DOHH2 (cell line): ENCODE data around the gene BEX5.
A peak's percentile ranks its signal among the peaks of the same experiment; 100 is the strongest.

ENCODE experiments used
- EZH2phosphoT487 ChIP-seq: fragments of 200-600 bp; sonication (generic); IDR thresholded peaks from 2 replicates; pipeline ENCODE4 v1.6.1; 2017; ENCODE audit warnings: borderline replicate concordance, mild to moderate bottlenecking, antibody characterized with exemption, low read length, moderate library complexity, mixed read lengths
- TF ChIP-seq, protein P1 (sequence below): fragments of 200-600 bp; sonication (generic); IDR thresholded peaks from one replicate; pipeline ENCODE4 v1.5.1; 2014; ENCODE audit warnings: antibody characterized with exemption, mild to moderate bottlenecking, low read depth, low read length; ENCODE audit not compliant: poor library complexity, severe bottlenecking

DNA sequence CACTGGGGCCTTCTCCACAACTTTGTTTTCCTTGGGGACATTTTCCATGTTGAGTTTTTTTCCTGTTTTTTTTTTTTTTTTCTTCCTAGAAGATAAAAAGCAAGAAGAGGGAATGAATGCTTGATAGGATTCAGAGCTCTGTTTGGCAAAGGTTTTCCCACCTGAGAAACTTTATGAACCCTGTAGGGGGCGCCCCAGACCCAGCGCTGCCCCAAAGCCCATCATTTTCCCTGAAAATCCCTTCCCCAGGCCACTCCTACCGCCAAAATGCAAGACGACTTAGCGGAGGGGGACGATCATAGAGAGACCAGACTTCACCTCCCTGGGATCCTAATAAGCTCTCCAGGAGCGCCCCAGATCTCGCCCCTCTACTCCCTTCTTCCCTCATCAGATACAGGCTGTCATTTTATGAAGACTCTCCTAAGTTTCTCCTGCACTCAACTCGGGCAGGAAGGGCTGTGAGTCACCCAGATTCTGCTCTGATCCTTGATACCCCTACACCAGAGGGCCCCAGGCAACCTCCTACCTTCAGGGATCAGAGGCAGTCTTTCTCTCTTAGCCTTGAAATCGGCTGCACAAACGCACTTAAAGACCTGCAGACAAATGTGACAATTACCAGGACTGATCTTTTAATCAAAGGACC is 1.4 kb downstream of the BEX5 start:
- TF ChIP-seq, protein P1, sequence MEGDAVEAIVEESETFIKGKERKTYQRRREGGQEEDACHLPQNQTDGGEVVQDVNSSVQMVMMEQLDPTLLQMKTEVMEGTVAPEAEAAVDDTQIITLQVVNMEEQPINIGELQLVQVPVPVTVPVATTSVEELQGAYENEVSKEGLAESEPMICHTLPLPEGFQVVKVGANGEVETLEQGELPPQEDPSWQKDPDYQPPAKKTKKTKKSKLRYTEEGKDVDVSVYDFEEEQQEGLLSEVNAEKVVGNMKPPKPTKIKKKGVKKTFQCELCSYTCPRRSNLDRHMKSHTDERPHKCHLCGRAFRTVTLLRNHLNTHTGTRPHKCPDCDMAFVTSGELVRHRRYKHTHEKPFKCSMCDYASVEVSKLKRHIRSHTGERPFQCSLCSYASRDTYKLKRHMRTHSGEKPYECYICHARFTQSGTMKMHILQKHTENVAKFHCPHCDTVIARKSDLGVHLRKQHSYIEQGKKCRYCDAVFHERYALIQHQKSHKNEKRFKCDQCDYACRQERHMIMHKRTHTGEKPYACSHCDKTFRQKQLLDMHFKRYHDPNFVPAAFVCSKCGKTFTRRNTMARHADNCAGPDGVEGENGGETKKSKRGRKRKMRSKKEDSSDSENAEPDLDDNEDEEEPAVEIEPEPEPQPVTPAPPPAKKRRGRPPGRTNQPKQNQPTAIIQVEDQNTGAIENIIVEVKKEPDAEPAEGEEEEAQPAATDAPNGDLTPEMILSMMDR = peak; percentile 27
- no peak for TF ChIP-seq EZH2phosphoT487
